Ureter (tissue), 1 donor: ENCODE data around the gene RALGAPA2. TPM values are rescaled to one million over a fixed set of nuclear protein-coding genes. Genes with fewer than 3 reads are reported as not detected.

ENCODE experiments used
- DNase-seq: peaks from one replicate; pipeline ENCODE4 v3.0.0-alpha.2; 2020; ENCODE audit warnings: low spot score
- total RNA-seq: library from RNA; stranded (reverse); gene quantifications from one replicate; pipeline ENCODE4 v1.2.4, GENCODE V29; 2023
- donor health status: DM: yes; HTN: yes; CAD: no.

Gene RALGAPA2
- total RNA-seq, 1 donor from 2014 or later: 107 TPM

GRCh38 chr20:20465252-20465651 is 247.2 kb downstream of the RALGAPA2 start:
- no peak for DNase-seq

DNA sequence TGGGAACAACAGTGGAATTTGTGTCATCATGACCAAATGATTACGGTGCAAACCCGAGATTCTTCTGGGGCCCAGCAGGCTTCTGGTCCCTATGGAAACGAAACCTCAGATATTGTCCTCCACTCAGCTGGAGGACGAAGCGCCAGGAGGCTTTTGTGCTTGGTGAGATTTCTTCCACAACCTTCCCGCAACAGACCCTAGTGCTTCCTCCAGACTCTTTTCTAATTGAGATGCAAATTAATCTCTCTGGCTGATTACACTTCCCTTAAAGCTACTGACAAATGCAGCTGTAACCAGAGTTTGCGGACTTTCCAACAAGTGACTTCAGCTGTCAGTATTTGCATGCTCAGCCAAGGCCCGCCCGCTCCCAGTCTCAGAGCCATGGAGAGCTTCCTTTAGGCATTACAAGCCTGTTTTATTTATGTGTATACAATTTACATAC is 248.5 kb downstream of the RALGAPA2 start:
- DNase-seq: no peak

GRCh38 chr20:20462185-20462584 is 250.3 kb downstream of the RALGAPA2 start:
- DNase-seq: no peak

GRCh38 chr20:20461551-20461950 is 250.9 kb downstream of the RALGAPA2 start:
- no peak for DNase-seq

- no peak for DNase-seq
These were observed 252.7 kb downstream of the RALGAPA2 start for GRCh38 chr20:20459726-20460125.

- no peak for DNase-seq
These were observed 254.9 kb downstream of the RALGAPA2 start for GRCh38 chr20:20457392-20458126.

GRCh38 chr20:20456741-20457140 is 255.7 kb downstream of the RALGAPA2 start:
- DNase-seq: no peak

GRCh38 chr20:20455926-20456325 is 256.5 kb downstream of the RALGAPA2 start:
- no peak for DNase-seq

- no peak for DNase-seq
These were observed 257.4 kb downstream of the RALGAPA2 start for GRCh38 chr20:20454850-20455627.

DNA sequence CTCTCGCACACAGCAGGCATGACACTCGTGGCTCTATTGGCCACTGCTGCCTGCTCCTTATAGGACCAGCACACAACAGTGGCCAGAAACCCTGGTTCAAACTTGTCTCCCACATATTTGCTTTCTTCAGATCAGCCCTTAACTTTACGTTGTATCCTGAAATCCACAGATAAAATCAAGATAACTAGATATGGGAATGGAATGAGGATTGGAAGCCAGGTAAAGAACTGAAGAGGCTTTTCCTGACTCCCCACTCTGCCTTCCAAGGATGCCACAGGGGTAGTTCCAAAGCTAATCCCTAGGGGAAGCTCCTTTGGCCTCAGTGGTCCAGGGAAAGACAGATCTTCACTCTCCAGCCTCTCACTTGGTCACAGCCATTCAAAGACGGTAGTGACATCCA is 258.1 kb downstream of the RALGAPA2 start:
- DNase-seq: no peak

- peak; percentile 57 for DNase-seq
These were observed 260.2 kb downstream of the RALGAPA2 start for GRCh38 chr20:20452254-20452676.

DNA sequence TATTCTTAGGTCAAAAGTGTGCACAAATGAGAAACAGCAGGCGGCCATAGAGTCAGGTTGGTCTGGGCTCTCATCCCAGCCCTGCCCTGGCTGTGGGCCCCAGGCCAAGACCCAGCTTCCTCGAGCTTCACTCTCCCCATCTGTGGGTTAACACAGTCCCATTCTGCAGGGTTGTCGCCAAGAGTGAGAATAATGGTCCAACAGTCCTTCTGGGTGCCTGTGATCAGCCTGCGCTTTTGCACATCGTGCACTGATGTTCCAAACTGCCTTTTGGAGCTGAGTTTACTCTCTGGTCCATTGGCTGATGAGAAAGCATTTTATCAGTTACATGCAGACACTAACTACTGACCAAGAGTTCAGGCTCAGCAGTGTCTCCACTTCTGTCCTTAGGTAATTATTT is 261.9 kb downstream of the RALGAPA2 start:
- no peak for DNase-seq

GRCh38 chr20:20448881-20449280 is 263.6 kb downstream of the RALGAPA2 start:
- DNase-seq: no peak

GRCh38 chr20:20447196-20447595 is 265.2 kb downstream of the RALGAPA2 start:
- no peak for DNase-seq

DNA sequence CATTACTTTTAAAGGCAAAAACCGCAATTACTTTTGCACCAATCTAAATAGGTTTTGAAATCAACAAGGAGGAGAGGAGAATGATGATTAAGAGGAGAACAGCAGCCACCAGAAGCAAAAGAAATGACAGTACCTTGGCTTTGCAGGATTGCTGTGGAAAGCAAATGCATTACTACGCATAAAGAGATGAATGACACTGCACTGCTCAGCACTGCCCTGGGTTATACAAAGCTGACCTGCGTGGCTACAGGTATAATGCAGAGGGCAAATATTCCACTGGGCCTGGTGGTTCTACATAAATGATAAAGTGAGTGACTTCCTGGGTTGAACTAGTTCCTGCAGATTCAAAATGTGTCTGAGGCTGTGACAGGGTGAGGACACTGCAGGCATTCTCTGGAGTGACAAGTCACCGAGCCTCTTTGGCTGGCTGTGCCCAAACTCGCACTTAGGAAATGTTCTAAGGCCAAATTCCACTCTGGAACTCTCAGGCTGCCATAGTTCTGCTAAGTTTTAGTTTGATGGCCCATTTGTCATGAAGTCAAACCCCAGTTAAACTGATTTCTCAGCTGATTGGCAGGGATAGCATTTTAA is 265.9 kb downstream of the RALGAPA2 start:
- no peak for DNase-seq

GRCh38 chr20:20446001-20446400 is 266.4 kb downstream of the RALGAPA2 start:
- DNase-seq: no peak

- no peak for DNase-seq
These were observed 268.9 kb downstream of the RALGAPA2 start for GRCh38 chr20:20443504-20443903.

DNA sequence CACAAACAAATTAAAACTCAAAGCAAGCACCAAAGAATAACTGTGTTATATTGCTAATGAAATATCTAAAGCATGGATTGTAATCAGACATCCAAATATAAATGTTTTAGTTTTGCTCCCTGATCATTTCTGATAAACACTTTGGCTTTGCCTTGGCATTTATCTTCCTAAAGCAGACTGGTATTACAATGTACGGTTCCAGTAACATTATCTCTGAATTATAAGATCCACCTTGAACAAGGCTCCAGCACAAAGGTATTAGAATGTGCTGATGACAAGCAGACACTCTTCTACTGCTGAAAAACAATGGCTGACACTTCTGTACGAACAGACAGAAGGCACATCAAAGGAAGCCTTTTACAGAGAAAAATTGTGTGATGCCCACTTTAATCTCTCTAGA is 270.0 kb downstream of the RALGAPA2 start:
- no peak for DNase-seq

- no peak for DNase-seq
These were observed 271.4 kb downstream of the RALGAPA2 start for GRCh38 chr20:20440886-20441658.

- no peak for DNase-seq
These were observed 272.0 kb downstream of the RALGAPA2 start for GRCh38 chr20:20440481-20440880.

DNA sequence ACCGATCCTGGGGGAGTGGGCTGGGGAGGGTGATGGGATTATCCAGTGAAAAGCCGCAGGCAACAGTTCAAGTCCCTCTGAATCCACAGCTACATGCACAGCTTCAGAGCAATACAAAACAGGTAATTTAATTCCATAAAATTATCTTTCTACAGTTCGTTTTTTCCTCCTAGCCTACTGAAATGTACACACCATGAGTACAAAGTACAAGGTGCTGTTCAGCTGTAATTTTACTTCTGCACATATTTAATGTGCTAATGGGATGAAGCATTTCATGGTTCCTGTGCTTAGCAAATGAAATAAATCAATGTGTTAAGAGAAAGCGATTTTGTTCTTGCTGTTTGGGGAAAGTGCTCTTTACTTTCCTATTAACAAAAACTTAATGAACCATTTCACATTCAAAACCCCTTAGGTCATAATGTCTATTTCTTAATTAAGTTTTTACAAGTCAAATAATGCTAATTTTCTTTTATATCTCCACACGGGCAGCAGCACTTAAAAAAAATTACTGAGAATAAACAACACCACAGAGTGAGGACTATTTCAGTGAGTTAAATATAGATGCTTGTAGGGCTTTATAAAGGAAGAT is 272.7 kb downstream of the RALGAPA2 start:
- no peak for DNase-seq

DNA sequence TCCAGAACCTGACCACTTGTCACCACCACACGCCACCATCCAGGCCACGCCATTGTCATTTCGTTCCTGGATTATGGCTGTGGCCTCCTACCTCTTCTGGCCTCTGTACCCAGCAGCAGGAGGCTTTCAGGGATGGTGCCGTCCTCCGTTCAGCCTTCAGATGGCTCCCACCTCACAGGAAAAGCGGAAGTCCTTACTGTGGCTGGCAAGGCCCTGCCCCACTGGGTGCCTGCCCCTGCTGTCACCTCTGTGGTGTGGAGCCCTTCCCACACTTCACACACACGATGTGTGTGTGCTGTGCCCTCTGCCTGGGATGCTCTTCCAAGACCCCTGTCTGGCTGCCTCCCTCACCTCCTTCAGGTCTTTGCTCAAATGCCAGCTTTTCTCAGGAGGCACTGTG is 275.1 kb downstream of the RALGAPA2 start:
- no peak for DNase-seq
